GM12864 (cell line): ENCODE results near the gene SERPINA12.

Experiments
- DNase-seq: peaks from one replicate; pipeline ENCODE4 v3.0.0-alpha.2; 2011; ENCODE audit warnings: low read depth
- H3K4me3 ChIP-seq: 2 replicates; pipeline ENCODE4 v1.5.1; 2011; ENCODE audit warnings: mild to moderate bottlenecking, low read depth, low read length, control low read depth
- CTCF ChIP-seq: IDR thresholded peaks from 2 replicates; pipeline ENCODE4 v1.5.1; 2011; ENCODE audit warnings: low read depth, mild to moderate bottlenecking, moderate library complexity, low read length, control low read depth, inconsistent platforms; ENCODE audit errors: missing control alignments

Gene SERPINA12

GRCh38 chr14:94548131-94548998 is 39.1 kb upstream of the SERPINA12 start:
- no peak overlapping the region for H3K4me3 ChIP-seq
- no peak for TF ChIP-seq CTCF
- DNase-seq = no peak

GRCh38 chr14:94547726-94548125 is 38.5 kb upstream of the SERPINA12 start:
- no peak for TF ChIP-seq CTCF
- H3K4me3 ChIP-seq = no peak overlapping the region
- no peak for DNase-seq

- no peak for TF ChIP-seq CTCF
- H3K4me3 ChIP-seq = no peak overlapping the region
- no peak for DNase-seq
These were observed 37.9 kb upstream of the SERPINA12 start for GRCh38 chr14:94547151-94547680.

- no peak for TF ChIP-seq CTCF
- no peak for DNase-seq
- no peak overlapping the region for H3K4me3 ChIP-seq
These were observed 36.0 kb upstream of the SERPINA12 start for GRCh38 chr14:94545131-94545841.

- no peak for DNase-seq
- H3K4me3 ChIP-seq = no peak overlapping the region
- no peak for TF ChIP-seq CTCF
These were observed 35.5 kb upstream of the SERPINA12 start for GRCh38 chr14:94544726-94545125.

GRCh38 chr14:94543449-94544124 is 34.3 kb upstream of the SERPINA12 start:
- DNase-seq = no peak
- H3K4me3 ChIP-seq = no peak overlapping the region
- no peak for TF ChIP-seq CTCF
